LoVo (cell line): ENCODE results near the gene UBE2F.
"Not testable (repeated sequence)": the region's sequence is repeated elsewhere in the genome, so short reads cannot be mapped to it uniquely, and the experiment has no call there.

Experiments
- DNase-seq: peaks from one replicate; pipeline ENCODE4 v3.0.0-alpha.2; 2016; ENCODE audit warnings: low spot score

Gene UBE2F

GRCh38 chr2:237944302-237944701 lies 22.5 kb upstream of the UBE2F start:
- no peak for DNase-seq

- no peak for DNase-seq
These were observed 20.4 kb upstream of the UBE2F start for GRCh38 chr2:237946423-237946822.

- DNase-seq, result not testable (repeated sequence)
These were observed 15.5 kb upstream of the UBE2F start for GRCh38 chr2:237951354-237951753.

- DNase-seq, result no peak
These were observed 14.9 kb upstream of the UBE2F start for GRCh38 chr2:237951878-237952277.

GRCh38 chr2:237952851-237953250 lies 14.0 kb upstream of the UBE2F start:
- DNase-seq, result no peak

GRCh38 chr2:237955640-237956401 lies 11.0 kb upstream of the UBE2F start:
- DNase-seq, result no peak

- DNase-seq, result no peak
These were observed 10.4 kb upstream of the UBE2F start for GRCh38 chr2:237956402-237956736.

GRCh38 chr2:237961637-237962036 lies 5.2 kb upstream of the UBE2F start:
- DNase-seq, result no peak

GRCh38 chr2:237962432-237963084 lies 4.3 kb upstream of the UBE2F start:
- no peak for DNase-seq

- DNase-seq, result not testable (repeated sequence)
These were observed 3.3 kb upstream of the UBE2F start for GRCh38 chr2:237963490-237963991.

- no peak for DNase-seq
These were observed 2.6 kb upstream of the UBE2F start for GRCh38 chr2:237964194-237964577.

- no peak for DNase-seq
These were observed 2.0 kb upstream of the UBE2F start for GRCh38 chr2:237964578-237965404.

GRCh38 chr2:237965844-237966243 lies 970 bp upstream of the UBE2F start:
- DNase-seq, result not testable (repeated sequence)

- no peak for DNase-seq
These were observed 607 bp upstream of the UBE2F start for GRCh38 chr2:237966250-237966564.

- no peak for DNase-seq
These were observed 693 bp downstream of the UBE2F start for GRCh38 chr2:237967463-237967951.

GRCh38 chr2:237968048-237968862 lies 1.4 kb downstream of the UBE2F start:
- no peak for DNase-seq

- DNase-seq, result no peak
These were observed 4.8 kb downstream of the UBE2F start for GRCh38 chr2:237971661-237972060.

GRCh38 chr2:237972211-237972610 lies 5.4 kb downstream of the UBE2F start:
- no peak for DNase-seq

- no peak for DNase-seq
These were observed 6.1 kb downstream of the UBE2F start for GRCh38 chr2:237972936-237973335.

GRCh38 chr2:237977380-237977779 lies 10.6 kb downstream of the UBE2F start:
- DNase-seq, result no peak

GRCh38 chr2:237978058-237978712 lies 11.4 kb downstream of the UBE2F start:
- DNase-seq, result no peak
